Left kidney (tissue), 2 donors: ENCODE data around the gene POLA1. TPM values are rescaled to one million over a fixed set of nuclear protein-coding genes. Genes with fewer than 3 reads are reported as not detected.

Experiments
- DNase-seq: peaks from one replicate; pipeline ENCODE4 v3.0.0-alpha.2; 2013
- polyA plus RNA-seq: library from polyadenylated mRNA; unstranded; fragments of 120-200 nt; gene quantifications from one replicate; pipeline ENCODE4 v1.2.1, GENCODE V29; 2013; ENCODE audit not compliant: insufficient read length

The POLA1 gene
- polyA plus RNA-seq, 1 donor: 21.5 TPM

- DNase-seq: no peak
Observed at GRCh38 chrX:24874604-24875247, 181.0 kb downstream of the POLA1 start.

DNA sequence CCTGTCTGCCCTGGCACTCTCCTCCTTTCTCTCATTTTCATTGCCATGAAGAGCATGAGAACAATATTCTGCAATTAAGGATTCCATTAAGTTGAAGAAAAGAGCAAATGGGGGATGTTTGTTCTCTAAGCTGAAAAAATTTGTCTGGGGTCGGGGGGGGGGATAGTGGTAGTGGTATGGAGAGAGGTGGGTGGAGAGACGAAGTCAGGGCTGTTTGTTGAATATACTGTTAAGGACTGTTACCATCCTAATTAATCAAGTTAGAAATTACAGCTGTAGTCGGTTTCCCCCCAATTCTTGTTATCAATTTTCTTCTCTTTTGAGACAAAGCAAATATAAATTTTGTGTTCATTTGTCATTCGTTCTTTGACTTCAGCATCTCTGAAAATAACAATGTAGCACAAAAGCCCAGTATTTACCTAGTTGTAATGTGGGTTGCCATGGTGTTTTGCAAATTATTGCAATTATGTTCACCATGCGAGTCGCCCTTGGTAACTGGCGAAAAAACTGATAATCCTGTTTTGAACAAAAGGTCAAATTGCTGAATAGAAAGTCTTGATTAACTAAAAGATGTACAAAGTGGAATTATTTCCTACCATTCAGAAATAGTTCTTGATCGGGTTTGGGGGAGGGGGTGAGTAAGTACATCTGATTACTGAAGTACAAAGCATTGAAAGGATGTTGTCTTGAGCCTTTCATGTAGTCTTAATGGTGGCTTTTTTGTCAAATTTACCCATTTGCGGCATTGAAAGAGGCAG lies 183.0 kb downstream of the POLA1 start:
- DNase-seq: no peak

DNA sequence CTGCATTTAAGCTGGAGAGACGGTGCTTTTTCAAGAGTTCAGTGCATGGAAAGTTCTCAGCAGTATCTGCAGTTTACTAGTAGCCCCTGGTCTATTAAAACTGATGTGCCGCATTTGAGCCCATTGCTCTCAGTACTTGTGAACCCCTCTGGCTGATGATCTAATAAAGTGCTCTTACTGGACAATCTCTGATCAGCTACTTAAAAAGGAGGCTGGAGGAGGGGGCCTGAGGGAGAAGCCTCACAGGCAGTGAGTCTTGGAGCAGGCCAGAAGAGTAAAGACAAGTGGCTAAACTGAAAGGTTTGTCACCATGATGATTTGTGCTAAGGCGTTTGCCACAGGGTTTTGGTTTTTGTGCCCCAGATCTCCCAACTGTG lies 183.6 kb downstream of the POLA1 start:
- DNase-seq: no peak

DNA sequence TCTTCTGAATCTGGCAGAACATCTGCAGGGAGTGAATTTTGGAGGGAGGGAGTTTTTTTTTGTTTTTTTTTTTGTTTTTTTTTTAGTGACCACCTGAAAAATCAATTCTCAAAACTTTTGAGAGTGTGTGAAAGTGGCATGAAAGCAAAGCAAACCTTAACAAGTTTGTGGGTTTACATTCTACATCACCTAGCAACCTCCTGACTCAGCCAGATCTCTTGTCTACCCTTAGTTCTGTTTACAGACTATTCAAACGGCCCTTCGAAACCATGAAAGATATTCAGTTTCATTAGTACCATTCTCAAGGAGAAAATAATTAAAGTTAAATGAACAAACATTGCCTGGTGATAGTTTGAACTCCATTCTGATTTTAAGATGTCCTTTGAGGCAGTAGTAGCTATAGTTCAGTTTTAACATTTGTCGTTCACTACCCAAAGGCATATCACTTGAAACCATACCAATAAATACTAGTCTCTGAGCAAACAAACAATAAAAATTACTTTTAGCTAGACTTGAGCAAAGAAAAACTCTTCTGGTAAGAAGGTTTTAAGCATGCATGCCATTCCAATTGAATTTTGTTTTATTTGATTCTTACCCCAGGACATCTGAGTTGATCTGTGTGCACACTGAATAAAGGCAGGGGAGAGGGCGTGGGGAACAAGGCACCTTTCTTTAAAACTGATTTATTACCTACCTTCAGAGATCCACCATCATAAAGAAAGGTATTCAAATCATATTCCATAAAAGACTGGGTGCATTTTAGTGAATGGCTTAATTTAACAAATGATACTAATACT lies 184.3 kb downstream of the POLA1 start:
- no peak for DNase-seq

DNA sequence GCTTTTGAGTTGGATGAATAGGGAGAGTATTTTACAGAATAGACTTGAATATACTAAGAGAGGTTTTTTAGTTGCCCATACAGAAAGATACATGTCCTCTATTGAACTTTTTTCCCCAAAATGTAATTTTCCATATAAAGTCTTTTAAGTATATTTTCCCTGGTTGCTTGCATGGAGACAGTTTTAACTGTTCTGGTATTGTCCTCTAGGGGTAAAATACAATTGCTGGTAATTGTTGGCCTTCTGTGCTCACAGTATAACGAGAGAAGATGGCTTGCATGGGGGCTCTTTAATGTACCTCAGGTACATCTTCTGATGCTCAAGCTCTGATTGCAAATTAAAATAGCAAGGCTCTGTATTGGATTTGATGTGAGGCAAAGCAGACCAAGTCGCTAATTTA lies 186.0 kb downstream of the POLA1 start:
- DNase-seq: no peak

DNA sequence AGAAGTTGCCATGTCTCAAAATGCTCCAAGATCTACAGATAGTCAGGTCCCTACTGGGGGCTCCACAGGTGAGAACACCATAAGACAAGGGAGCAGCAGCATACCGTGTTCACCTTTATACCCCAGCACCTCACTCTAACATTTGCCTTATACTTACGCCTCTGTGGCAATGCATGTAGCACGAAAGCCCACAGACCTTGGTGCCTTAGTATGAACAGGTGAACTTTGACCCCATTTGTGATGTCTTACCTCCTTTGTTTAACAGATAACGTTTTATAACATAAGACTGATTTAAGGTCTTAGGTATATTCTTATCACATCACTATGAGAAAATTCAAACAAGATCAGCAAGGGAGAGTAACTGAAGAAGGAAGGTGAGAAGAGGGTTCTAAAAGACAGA lies 193.2 kb downstream of the POLA1 start:
- no peak for DNase-seq

- no peak for DNase-seq
Observed at GRCh38 chrX:24890677-24891076, 197.0 kb downstream of the POLA1 start.

GRCh38 chrX:24899391-24899790 lies 205.7 kb downstream of the POLA1 start:
- DNase-seq: peak; percentile 1

DNA sequence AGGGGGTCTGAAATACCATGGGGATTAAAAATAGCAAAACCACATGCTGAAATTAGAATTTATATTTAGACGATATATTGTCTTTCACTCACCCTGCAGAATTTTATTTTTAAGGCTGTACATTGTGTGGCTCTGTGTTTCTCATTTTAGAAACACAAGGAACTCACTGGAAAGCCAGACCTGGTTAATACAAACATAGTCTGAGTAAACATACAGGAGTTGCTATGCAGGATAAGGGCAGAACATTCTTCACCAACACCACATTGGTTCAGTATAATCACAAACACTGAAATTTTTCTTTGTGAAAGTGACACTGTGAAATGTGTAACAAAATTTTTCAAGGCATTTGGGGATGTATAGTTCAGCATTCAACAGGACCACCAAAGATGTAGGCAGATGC lies 206.5 kb downstream of the POLA1 start:
- no peak for DNase-seq

- no peak for DNase-seq
Observed at GRCh38 chrX:24902806-24903205, 209.1 kb downstream of the POLA1 start.

- no peak for DNase-seq
Observed at GRCh38 chrX:24918715-24919114, 225.0 kb downstream of the POLA1 start.

DNA sequence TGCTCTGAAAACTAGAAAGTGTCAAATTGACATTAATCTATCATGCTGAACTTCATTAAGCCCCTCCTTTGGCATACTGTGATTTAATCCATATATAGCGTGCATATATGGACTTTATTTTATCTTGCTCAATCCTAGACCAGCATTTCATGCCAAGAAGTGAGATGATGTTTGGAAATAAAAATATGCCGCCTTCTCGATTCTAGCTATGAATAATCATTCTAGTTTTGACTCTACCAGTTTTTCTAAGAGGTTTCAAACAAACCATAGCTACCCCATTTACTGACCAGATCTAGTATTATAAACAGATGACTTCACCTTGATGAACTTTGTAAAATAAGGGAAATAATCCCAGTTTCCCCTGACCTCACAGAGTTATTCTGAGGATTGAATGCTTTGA lies 227.1 kb downstream of the POLA1 start:
- DNase-seq: no peak

- no peak for DNase-seq
Observed at GRCh38 chrX:24925430-24925829, 231.7 kb downstream of the POLA1 start.

DNA sequence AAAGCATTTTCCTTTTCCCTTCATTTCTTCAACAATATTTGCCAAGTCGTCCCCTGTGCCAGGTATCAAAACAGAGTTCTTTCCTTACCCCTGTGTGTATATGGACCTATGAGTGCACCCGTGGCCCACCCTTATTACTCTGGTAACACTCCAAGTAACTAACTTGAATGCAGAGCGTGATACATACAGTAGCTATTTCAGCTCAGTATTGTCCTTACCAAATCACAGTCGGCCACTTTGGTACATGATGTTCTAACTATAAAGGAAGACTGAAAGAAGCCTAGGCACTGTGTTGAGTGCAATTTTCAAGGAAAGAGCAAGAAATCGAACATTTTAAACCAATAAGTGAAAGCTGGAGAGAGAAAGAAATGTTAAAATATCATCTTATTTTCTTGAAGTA lies 233.7 kb downstream of the POLA1 start:
- DNase-seq: no peak

GRCh38 chrX:24928114-24928513 lies 234.4 kb downstream of the POLA1 start:
- DNase-seq: no peak

- no peak for DNase-seq
Observed at GRCh38 chrX:24934279-24934678, 240.6 kb downstream of the POLA1 start.

DNA sequence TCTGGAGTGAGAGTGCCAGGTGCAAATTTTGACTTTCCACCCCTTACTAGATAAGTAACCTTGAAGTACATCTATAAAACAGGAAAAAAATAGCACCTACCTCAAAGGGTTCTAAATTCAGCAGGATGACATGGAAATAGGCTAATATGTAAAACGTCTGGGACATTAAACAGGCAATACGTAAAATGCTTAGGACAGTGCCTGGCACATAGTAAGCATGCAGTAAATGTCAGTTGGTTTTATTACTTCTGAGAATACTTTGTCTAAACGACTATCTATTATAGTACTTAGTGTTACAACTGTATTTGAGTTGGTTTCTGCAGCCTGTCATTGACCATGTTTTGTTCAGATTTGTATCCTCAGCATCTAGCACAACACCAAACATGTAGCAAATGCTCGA lies 251.3 kb downstream of the POLA1 start:
- DNase-seq: no peak

GRCh38 chrX:24946369-24946768 lies 252.7 kb downstream of the POLA1 start:
- DNase-seq: no peak

- no peak for DNase-seq
Observed at GRCh38 chrX:24954732-24955131, 261.0 kb downstream of the POLA1 start.

GRCh38 chrX:24955372-24955930 lies 261.7 kb downstream of the POLA1 start:
- DNase-seq: no peak

- DNase-seq: no peak
Observed at GRCh38 chrX:24956828-24957227, 263.1 kb downstream of the POLA1 start.

GRCh38 chrX:24961809-24962208 lies 268.1 kb downstream of the POLA1 start:
- no peak for DNase-seq

- DNase-seq: no peak
Observed at GRCh38 chrX:24963823-24964222, 270.1 kb downstream of the POLA1 start.
